HL-60 (cell line): ENCODE results near the gene CPED1.

ENCODE experiments used
- DNase-seq, 2 experiments: peaks; one replicate each; pipeline ENCODE4 v3.0.0-alpha.2; 2010 to 2020; ENCODE audit warnings: low read depth in 1 of 2, low spot score in 1 of 2
- H3K27ac ChIP-seq: fragments of 250-450 bp; sonication (Bioruptor Pico); replicated peaks from 2 replicates; pipeline ENCODE4 v1.5.1; 2020; ENCODE audit warnings: mild to moderate bottlenecking, moderate library complexity
- H3K27me3 ChIP-seq: fragments of 250-450 bp; sonication (Bioruptor Pico); 2 replicates; pipeline ENCODE4 v1.5.1; 2021; ENCODE audit warnings: mild to moderate bottlenecking, moderate library complexity; ENCODE audit not compliant: insufficient read depth, poor library complexity, severe bottlenecking
- H3K4me3 ChIP-seq: replicated peaks from 2 replicates; pipeline ENCODE4 v1.5.1; 2011; ENCODE audit warnings: mild to moderate bottlenecking, control low read depth, low read length; ENCODE audit not compliant: insufficient read depth
- CTCF ChIP-seq: IDR thresholded peaks from one replicate; pipeline ENCODE4 v1.5.1; 2011; ENCODE audit warnings: low read length, control low read depth, inconsistent platforms; ENCODE audit not compliant: insufficient read depth
- GABPA ChIP-seq: IDR thresholded peaks from 2 replicates; pipeline ENCODE4 v1.6.1; 2012; ENCODE audit warnings: low read depth
- POLR2AphosphoS5 ChIP-seq: IDR thresholded peaks from 2 replicates; pipeline ENCODE4 v1.6.1; 2012; ENCODE audit warnings: low read depth
- REST ChIP-seq: IDR thresholded peaks from 2 replicates; pipeline ENCODE4 v1.6.1; 2012; ENCODE audit warnings: low read depth; ENCODE audit not compliant: insufficient replicate concordance
- SPI1 ChIP-seq: IDR thresholded peaks from 2 replicates; pipeline ENCODE4 v1.6.1; 2012; ENCODE audit warnings: low read depth, mild to moderate bottlenecking, borderline replicate concordance

The CPED1 gene

GRCh38 chr7:121334875-121335648 is 346.6 kb downstream of the CPED1 start:
- H3K4me3 ChIP-seq = no peak overlapping the region
- H3K27ac ChIP-seq = no peak overlapping the region
- H3K27me3 ChIP-seq = peaks cover 15% of the 10 kb centered on the region
- no peak for DNase-seq
- TF ChIP-seq SPI1 (no peak), POLR2AphosphoS5 (no peak), REST (no peak), CTCF (no peak), GABPA (no peak)

GRCh38 chr7:121336579-121336978 is 348.1 kb downstream of the CPED1 start:
- Histone ChIP-seq H3K4me3 (no peak overlapping the region), H3K27ac (no peak overlapping the region), H3K27me3 (peaks cover 6% of the 10 kb centered on the region)
- TF ChIP-seq CTCF = no peak
- TF ChIP-seq REST = no peak
- TF ChIP-seq SPI1 = no peak
- no peak for TF ChIP-seq POLR2AphosphoS5
- no peak for TF ChIP-seq GABPA
- DNase-seq = no peak

- no peak for TF ChIP-seq REST
- TF ChIP-seq POLR2AphosphoS5 = no peak
- TF ChIP-seq CTCF = no peak
- TF ChIP-seq GABPA = no peak
- TF ChIP-seq SPI1 = no peak
- DNase-seq = no peak
- H3K27me3 ChIP-seq = peaks cover under 1% of the 10 kb centered on the region
- no peak overlapping the region for H3K4me3 ChIP-seq
- no peak overlapping the region for H3K27ac ChIP-seq
Measured at GRCh38 chr7:121337398-121337797, 348.9 kb downstream of the CPED1 start.
